Measurements from ENCODE around the gene MTERF4.

GRCh38 chr2:241088376-241088775, 13.7 kb downstream of the MTERF4 start:
- TF ChIP-seq POLR2A (IDR thresholded peaks at IDR 0.05; ENCODE audit: low read depth, low read length) (no peak), TAF1 (IDR thresholded peaks at IDR 0.05; ENCODE audit: low read depth, low read length) (no peak), SPI1 (IDR thresholded peaks at IDR 0.05; ENCODE audit: low read depth, low read length) (no peak), POLR2AphosphoS5 (IDR thresholded peaks at IDR 0.05; ENCODE audit: low read depth, low read length) (no peak), POU2F2 (IDR thresholded peaks at IDR 0.05; ENCODE audit: low read depth, low read length) (no peak)
